Stimulated activated CD8-positive, alpha-beta memory T cell treated with anti-CD3 and anti-CD28 coated beads, Interleukin-12 subunit alpha, Interleukin-12 subunit beta, amount 100 ng/mL, for 24 hours (primary cell): Measurements from ENCODE around the gene CRYL1.

Source experiments
- DNase-seq: peaks from one replicate; pipeline ENCODE4 v3.0.0-alpha.2; 2020; ENCODE audit errors: extremely low read depth

CRYL1 gene

DNA sequence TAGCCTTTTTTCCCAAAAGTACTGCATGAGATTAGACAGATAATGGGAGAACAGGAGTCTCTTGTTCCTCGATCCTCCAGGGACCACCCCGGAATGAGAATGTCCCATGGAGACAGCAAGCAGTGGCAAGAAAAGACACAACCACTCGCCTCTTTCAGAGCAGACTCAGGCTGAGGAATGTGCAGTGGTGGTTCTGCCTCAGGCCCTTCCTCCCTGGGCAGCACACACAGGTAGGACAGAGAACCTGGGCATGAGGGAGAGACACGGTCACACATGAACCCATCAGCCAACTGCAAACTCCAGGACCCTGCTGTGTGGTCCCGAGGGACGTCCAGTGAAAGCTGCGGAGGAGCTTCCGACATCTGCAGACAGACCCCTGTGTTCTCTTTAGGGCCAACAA is 31.0 kb downstream of the CRYL1 start:
- DNase-seq, result no peak

DNA sequence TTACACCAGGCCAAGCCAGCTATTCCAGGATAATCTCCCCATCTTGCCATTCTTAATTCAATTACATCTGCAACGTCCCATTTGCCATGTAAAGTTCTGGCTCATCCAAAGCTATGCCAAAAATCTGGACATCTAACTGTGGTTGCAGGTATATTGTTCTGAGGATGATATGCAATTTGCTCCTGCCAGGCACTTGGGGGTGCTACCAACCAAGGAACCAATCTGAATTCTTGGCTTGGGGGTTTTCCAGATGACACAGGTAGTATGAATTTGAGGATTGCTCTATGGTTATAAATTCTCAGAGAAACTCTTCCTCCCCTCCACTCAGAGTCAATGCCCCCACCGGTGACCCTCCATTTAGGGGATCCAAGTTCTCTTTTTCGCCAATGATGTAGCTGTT is 33.0 kb downstream of the CRYL1 start:
- no peak for DNase-seq

DNA sequence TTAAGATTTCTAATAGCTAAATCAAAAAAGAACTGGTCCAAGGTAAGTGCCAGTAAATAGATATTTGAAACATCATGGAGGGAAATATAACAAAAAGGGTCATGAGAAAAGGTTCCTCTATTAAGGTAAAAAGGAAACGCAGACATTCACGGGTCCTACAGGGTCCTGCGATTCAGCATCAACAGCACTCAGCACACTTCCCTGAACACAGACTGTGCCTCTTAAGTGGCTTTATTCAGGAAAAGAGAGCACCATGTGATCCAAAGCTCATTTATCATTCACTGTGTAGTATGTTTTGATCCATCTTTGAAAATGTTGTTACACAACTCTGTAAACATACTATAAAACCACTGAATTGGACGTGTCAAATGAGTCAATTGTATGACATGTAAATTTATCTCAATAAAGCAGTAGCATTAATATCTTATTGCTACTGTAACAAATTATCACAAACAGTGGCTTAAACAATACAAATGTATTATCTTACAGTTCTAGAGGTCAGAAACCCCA is 33.7 kb downstream of the CRYL1 start:
- DNase-seq, result no peak

DNA sequence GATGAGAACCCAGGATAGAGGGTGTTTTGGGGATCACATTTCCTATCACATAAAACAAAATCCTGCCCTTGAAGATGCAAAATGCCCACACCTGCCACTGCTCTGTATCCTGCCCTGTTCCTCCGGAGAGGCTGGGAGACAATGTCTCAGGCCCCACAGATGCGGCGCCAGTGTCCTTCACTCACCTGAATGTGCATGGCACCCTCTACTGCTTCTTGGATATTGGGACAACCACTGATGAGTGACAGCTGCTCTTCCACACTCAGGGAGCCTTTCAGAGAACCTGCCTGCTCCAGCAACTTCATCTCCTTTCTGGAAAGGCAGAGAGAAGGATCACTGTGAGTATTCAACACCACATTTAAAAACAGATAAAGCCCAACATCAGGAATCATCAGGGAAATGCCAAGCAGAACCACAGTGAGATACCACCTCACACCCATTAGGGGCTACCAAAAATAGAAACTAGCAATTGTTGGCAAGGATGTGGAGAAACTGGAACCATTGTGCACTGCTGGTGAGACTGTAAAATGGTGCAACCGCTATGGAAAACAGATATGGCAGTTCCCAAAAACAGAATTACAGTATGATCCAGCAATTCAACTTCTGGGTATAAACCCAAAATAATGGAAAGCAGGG is 36.4 kb downstream of the CRYL1 start:
- DNase-seq, result no peak

DNA sequence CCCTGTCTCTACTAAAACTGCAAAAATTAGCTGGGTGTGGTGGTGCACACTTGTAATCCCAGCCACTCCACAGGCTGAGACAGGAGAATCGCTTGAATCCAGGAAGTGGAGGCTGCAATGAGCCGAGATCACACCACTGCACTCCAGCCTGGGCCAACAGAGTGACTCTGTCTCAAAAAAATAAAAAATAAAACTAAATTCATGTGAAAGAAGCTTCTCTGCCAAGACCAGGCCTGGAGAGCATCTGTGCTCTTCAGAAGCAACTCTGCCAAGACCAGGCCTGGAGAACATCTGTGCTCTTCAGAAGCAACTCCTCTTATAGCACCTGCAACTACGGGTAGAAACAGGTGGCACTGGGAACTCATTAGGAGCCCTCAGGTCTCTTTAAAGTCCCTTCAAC is 37.7 kb downstream of the CRYL1 start:
- DNase-seq, result no peak

DNA sequence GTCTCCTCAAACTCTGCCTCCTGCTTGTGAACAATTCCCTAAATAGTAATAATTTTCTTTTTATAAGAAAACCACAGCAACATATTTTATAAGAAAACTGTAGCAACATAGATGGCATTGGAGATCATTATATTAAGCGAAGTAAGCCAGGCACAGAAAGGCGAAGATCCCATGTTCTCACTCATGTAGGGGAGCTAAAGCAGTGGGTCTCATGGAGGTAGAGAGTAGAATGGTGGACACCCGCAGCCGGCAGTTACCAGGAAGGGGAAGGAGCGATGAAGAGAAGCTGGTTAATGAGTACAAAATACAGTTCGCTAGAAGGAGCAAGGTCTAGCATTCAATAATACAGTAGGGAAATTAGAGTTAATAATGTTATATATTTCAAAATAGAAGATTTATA is 42.9 kb downstream of the CRYL1 start:
- no peak for DNase-seq

DNA sequence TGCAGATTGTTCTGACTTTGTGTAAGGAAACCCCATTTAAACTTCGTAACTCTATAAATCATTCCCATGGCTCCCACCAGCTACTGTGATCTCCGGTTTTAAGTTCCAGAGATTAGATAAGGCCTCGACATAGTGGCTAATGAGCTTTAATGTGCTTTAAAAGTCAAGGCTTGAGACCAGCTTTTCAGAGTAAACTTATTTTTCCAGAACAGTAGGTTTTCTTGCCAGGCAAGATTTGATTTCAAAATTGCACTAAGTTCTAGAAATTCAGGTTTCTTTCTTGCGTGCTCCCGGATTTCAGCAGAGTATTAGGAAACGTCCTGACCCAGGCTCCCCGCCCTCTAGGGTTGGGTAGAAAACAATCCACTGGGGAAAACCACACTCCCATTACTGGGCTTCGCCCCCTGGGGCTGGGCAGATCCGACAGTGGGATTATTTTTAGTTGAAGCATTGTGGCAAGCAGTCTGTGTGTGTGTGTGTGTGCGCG is 43.3 kb downstream of the CRYL1 start:
- DNase-seq, result no peak

DNA sequence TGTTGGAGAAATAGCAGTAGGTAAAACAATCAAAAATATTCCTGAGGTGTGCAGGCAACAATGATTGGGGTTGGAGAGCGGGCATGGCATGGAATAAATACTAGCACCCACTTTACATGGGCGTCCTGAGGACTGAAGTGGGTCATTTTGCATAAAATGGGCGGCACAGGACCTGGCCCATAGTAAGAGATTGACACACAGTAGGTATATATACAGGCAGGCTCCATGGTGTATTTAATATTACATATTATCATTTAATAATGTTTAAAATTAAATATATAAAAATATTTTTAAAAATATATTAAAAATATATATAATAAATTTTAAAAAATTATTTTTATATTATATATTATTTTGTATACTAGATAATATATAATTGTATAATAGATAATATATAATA is 48.3 kb downstream of the CRYL1 start:
- no peak for DNase-seq

DNA sequence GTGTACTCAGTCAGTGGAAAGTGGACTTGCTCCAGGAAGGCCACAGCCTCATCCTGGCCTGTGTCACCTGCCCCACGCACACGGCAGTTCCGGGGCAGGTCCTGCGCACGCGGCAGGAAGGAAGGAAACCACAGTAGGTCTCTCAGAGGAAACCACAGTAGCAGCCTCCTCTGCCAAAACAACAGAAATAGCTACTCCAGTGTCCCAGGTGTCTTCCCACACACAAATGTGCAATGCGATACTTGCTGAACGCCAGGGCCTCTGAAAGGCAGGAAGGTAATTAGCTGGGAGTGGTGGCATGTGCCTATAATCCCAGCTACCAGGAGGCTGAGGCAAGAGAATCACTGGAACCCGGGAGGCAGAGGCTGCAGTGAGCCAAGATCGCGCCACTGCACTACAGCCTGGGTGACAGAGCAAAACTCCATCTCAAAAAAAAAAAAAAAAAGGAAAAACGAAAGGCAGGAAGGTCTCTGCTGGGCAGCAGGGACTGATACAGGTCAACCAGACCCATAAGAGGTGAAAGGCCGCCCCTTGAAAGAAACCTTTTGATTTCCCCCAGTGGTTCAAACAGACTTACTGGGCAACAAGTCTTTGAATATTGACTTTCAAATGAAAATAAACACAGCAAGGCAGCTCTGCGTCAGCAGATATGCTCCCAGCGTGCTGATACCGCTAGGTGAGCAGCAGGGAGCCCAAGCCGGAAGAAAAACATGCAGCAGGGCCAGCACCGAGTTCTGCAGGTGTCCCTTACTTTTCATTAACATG is 49.5 kb downstream of the CRYL1 start:
- no peak for DNase-seq

DNA sequence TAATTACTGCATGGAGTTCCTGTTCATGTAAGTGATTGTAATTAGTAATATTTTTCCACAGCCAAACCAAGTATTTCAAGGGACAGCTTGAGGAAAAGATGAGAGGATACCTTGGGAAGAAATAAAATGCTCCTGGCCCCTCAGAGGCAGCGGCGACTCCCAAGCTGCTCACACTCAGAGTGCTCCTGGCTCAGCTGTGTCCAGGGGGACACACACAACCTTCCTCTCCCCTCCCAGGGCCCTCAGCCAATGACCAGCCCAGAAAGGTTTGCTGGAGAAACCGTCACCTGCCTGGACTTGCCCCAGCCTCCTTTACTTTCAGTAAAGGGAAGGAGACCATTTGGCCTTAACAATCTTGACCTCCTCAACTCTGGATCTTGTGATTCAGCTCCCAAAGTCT is 51.1 kb downstream of the CRYL1 start:
- no peak for DNase-seq

DNA sequence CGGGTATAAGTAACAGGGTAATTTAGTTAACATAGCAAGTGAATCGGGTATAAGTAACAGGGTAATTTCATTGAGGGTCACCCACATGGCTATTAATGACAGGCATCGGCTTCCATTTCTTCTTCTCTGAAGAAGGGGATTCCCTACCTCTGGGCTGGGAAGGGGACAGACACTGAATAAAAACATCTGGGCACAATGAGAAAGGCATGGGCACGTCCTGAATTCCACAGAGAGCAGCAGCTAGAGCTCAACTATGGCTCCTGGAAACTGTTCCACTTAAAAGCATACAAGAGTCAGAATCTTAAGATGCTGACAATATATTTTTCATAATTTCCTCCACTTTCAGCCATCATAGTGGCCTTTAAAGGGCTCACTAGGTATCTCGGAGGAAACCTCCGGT is 51.8 kb downstream of the CRYL1 start:
- no peak for DNase-seq

DNA sequence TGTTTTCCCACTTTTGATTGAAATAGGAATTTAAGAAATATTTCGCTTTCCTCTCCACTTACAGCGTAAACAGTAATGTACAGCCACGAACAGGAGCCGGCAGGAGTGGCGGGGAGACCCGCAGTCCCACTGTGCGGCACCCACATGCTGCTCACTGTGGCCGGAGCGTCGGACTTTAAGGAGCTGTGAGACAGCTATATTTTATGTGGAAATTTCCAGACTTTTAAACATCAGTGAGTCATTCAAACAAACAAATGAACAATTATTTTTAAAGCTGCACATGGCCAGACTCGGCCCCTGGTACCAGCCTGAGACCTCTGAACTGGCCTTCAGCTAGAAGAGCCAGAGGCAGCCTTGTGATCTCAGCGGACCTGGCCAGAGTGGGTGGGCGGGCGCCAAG is 52.5 kb downstream of the CRYL1 start:
- no peak for DNase-seq

DNA sequence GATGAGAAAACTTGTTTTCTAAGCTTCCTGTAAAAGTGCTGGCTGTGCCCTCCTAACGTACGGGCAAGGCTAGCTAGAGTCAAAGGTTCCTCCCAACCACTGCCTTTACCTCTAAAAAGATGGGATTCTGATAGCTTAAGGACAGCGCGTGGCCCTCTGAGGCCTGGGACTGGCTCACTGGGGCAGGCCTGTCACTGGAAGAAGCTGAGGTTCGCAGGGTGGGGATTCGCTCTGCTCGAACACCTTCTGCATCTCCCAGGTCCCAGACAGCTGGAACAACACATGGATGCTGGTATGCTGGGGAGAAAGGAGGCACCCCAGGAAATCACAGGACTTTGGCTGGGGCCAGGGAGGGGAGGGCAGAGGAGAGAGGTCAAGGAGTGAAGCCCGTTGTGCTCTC is 53.1 kb downstream of the CRYL1 start:
- DNase-seq, result no peak

DNA sequence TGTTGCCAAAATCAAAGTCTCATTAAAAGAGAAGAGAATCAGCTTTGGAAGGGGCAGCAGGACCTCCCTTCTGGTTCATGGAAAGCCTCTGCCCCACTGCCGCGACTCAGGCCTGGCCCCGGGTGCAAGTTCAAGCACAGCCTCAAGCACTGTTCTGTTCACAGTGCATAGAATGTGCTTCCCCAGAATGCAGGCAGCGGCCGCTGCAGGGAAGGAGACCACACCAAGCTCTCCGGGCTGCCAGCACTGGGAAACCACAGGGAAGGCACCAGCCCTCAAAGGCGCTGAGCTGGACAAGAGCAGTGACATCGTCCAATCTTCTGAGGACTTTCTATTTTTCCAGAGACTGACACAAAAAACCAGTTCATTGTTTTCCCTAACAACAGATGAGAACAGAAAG is 55.5 kb downstream of the CRYL1 start:
- no peak for DNase-seq

DNA sequence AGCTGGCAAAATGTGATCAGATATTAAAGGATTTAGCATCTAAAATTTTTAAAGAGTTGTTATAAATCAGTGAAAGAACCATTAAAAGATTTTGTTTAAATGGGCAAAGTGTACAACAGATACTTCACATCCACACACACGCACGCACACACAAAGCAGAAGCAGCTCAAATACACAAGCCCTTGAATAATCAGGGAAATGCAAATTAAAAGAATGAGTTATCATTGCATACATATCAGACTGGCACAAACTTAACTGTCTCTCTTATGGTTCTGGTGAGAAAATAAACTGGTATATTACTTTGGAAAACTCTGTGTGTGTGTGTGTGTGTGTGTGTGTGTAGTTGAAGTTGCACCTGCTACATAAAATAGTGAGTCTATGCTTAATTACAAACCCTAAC is 59.3 kb downstream of the CRYL1 start:
- no peak for DNase-seq

DNA sequence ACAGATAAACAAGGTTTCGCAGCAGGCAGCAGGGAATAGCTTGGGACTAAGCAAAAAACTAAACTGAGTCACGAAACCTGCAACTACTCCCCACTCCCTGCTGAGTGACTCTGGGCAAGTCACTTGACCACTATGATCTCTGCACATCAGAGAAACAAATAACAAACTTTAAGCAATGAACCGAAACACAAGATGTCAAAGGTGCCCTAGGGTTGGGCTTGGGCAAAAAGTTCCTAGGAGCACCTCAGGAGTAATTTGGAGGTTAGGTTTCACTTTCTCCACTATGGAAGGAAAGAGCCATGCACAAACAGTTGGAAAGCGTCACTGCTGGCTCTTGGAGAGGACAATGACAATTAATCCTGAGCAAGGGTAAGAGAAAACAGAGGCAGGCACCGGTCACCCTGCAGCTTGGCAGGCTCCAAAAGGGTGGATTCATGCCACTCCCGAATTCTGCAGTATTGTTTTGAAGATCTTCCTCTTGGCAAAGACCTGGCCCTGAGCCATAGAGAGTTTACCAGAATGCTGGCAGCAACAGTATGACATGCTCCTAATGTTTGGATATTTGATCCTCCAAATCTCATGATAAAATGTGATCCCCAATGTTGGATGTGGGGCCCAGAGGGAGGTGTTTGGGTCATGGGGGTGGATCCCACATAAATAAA is 60.3 kb downstream of the CRYL1 start:
- no peak for DNase-seq

DNA sequence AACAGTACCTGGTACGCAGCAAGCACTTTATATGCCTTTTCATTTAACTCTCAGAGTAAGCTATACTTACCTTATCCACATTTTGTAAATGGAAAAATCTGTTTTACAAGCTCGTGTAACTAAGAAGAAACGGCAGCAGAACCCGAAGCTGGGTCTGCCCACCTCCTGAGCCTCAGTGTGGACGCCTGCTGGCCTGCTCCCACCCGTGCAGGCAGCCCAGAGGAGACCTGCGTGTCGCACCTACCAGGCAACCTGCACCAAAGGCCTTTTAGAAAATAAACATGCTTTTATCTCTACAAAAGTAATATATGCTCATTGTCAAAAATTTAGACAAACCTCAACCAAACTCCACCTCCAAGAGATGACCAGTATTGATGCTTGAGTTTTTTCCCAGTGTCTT is 62.7 kb downstream of the CRYL1 start:
- no peak for DNase-seq

DNA sequence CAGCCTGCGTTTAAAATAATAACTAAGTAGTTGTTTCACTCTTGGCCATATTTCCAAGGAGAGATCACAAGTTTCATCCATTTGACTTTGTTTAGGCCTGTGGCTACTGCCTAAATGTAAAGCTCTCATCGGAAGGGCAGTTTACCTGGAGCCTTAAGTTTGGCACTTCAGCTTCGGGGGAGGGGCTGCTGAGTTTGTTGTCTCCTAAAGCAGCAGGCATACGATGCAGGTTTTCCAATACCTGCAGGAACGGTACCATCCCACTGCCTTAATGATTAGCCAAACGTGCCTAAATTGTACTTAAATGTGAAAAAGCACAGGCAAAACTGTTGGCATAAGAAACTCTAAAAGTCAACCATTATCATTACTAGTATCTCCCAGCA is 63.1 kb downstream of the CRYL1 start:
- no peak for DNase-seq

DNA sequence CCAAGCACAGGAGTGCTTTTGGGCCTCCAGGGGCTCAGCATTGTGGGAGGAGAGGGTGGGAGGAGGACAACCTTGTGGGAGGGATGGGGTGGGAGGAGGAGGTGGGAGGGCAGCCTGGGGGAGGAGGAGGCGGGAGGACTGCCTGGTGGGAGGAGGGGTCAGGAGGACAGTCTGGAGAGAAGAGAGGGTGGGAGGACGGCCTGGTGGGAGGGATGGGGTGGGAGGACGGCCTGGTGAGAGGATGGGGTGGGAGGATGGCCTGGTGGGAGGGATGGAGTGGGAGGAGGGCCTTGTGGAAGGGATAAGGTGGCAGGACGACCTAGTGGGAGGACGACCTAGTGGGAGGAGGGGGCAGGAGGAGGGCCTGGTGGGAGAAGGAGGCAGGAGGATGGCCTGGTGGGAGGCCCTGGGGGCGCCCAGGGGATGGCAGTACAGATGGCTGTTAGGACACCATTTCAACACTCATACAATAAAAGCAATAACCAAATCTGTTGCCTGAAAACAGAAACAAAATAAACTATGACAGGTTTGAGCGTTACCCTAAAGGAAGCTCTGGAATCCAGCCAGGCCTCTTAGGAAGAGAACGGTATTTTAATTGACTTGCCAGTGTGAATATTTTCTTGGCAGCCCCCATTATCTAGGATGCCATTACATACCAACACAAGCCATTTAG is 63.7 kb downstream of the CRYL1 start:
- no peak for DNase-seq

DNA sequence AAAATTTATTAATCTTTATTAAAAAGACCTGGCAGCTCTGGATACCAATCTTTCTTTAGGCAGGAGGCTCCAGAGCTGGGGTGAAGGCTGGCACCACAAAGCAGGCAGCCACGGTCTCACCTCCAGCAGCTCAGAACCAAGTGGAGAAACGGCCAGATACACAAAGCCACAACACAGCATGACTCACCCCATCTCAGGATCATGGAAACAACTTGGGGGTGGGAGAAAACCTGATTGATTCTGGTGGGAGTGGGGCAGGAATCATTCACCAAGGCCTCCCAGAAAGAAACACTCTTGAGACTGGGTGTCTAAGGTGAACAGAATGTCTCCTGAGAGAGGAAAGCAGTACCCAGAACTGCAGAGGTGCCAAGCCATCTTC is 64.2 kb downstream of the CRYL1 start:
- DNase-seq, result no peak

DNA sequence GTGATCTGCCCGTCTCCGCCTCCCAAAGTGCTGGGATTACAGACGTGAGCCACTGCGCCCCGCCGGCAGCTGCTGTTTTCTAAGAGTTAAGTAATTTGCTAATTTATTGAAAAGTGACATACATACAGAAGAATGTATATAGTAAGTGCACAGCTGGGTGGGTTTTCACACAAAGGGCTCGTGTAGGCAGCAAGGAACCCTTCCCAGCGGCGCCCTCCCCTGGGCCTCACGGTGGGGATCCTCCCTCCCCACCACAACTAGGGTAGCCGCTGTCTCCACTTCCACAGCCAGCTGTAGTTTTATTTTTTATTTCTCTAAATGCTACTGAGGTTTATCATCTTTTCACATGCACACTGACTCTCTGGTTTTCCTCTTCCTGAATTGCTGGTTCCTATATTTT is 64.9 kb downstream of the CRYL1 start:
- no peak for DNase-seq

DNA sequence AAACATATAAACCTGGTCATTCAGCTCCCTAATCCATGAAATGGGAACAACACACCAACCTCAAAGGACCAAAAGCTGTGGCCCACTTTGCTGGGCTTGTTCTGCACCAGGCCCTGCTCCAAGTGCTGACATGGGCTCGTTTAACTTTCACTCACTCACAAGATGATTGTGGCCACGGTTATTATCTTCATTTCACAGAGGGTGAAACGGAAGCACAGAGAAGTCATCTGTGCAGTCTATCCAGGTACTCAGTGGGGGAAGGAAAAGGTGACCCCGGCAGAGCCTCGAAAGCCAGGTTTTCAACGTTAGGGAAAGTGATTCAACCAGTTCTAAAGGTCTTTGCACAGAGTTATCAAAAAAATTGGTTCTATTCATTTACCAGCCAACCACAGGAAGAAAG is 68.0 kb downstream of the CRYL1 start:
- no peak for DNase-seq
